GM21576 (cell line): Measurements from ENCODE around the gene TRIP13.

Source experiments
- ATAC-seq: cut with Tn5 transposase; IDR thresholded peaks from one replicate; pipeline ENCODE4 v1.9.1; 2021; ENCODE audit warnings: mild to moderate bottlenecking, moderate library complexity; ENCODE audit not compliant: unreplicated experiment

The TRIP13 gene

DNA sequence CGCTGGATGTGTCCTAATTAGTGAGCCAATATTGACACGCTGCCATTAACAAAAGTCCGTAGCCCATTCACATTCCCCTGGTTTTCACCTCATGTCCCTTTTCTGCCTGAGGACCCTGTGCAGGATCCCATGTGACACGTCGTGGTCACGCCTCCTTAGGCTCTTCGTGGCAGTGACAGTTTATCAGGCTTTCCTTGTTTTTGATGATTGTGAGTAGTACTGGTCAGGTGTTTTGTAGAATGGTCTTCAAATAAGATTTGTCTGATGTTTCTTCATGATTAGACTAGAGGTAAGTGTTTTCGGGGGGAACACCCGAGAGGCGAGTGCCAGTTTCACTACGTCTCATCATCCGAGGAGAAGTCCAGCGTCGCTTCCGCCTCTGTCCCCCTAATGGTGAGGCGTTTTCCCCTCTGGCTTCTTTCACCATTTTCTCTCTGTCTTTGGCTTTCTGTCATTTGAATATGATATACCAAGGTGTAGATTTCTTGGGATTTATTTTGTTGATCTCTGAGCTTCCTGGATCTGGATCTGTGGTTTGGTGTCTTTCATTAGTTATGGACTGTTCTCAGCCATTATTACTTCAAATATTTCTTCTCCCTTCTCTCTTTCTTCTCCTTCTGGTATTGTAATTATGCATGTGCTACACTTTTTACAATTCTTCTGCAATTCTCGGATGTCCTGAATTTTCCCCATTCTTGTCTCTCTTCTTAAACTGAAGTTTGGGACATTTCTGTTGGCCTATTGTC, 57.3 kb downstream of the TRIP13 start:
- ATAC-seq = no peak

DNA sequence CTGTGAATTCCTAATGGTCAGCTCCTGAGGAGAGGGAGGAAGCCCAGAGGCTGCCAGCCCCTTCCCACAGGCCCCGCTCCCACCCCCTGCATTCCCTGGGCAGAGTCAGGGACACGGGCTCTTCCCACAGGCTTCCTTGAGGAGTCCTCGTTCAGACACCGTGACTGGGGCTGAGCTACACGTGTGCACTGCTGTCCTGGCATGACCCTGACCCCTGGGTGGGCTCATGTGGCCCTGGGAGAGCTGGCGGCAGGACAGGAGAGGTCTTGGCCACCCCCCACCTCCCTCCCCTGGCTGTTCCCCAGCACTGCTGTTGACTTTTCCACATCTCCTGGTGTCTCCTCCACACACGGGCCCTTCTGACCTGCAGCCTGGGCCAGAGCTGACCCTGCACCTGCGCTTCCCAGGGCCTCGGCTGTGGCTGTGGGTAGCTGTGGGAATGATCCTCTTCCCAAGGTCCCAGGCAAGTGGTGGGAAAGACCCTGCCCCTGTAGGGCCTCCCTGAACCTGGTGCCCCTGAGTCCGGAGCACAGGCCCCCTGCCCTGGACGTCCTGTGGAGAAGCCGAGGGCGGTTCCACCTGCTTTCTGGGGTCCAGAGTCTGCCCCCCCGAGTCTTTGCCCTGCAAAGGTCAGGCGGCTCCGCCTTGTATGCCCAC, 59.4 kb downstream of the TRIP13 start:
- no peak for ATAC-seq

DNA sequence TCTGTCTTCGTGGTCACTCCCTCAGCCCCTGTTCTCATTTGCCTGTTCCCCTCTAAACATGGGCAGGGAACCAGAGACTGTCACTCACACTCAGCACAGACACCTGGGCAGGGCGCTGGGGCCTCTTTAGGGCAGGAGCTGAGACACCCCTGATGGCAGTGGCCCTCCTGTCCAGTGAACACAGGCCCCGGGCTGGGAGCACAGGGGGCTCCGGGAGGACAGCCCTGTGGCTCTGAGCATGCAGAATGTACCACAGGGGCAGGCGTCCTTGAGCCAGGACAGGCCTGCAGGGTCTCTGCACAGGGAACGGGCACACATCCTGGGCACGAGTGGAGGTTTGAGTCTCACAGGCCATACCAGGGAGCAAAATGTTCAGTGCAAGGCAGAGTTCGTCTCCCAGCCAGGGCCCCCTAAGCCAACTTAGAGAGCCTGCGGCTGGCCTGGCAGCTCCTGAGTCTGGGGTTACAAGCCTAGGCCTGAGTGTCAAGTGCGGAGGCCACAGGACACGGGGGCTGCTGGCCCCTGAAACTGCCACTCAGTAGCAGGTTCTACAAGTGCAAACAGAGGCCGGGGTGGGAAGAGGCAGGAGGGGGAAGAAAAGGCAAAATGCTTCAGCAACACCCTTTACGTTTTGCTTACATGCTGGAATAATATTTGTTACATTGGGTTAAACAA, 60.0 kb downstream of the TRIP13 start:
- no peak for ATAC-seq

DNA sequence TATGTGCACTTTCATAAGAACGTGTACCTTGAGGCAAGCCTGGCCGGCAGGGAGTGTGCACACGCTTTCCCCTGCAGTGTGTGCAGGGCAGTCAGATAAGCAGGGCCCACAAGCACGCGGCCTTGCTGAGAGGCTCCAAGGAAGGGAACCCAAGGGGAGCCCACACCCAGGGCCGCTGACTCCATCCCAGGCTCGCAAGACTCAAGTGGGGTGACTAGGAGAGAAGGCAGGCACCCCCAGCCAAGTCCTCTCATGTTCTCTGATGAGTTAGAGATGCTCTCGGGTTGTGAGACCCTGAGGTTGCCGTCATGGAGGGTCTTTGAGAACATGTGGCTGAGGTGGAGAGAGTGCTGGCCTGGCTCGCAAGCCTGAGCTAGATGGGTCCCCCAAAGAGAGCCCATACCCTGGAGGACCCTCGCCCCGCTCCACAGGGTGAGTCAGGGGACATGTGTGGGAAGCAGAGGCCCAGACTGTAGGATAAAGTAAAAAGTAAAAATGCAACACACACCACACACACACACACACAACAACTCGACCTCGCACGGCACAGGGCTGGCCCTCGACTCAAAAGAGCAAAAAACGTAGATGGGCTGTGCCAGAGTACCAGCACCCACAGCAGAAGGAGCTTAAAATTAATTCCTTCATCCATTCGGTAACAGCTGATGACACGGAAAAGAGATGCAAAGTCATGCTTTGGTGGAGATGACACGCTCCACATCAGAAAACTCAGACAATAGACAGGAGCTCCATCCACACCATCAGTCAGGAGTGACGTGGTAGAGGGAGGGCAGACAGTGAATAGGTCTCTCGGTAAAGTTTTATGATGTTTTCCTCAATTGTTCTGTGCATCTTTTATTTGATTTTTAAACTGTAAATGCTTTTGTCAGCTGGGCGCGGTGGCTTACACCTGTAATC, 61.1 kb downstream of the TRIP13 start:
- no peak for ATAC-seq

DNA sequence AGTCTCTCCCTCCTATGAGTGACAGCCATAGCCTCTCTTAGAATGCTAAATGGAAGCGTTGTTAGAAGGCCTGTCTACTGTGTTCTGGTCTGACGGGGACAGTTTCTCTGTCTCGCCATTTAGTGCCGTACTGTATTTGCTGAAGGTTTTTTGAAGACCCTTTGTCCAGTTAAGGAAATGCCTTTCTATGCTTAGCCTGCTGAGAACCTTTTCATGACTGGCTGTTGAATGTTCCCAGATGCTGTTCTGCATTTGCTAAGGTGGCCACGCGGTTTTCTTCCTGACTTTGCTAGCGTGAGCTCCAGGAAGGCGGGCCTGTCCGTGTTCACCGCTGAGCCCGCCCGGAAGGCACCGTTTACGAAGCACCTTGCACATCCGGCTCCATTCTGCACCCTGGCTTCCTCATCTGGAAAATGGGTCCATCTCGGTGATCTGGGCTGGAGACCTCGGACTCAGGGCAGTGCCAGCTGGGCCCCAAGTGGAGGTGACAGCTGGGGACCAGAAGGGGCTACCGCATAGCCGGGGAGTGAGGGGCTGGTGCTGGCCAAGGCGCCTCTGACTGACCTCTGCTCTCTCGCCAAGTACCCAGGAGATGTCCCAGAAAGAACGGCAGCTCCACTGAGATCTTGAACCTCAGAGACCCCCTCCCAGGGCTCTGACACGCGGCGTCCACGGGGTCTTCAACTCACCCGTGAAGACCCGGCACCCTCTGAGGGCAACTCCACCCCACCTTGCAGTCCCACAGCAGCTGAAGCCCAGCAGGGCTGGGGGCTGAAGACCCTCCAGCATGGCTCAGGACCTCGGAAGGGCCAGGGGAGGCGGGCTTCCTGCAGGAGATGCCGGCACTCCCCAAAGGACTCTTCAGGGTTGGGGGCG, 63.4 kb downstream of the TRIP13 start:
- ATAC-seq = no peak

DNA sequence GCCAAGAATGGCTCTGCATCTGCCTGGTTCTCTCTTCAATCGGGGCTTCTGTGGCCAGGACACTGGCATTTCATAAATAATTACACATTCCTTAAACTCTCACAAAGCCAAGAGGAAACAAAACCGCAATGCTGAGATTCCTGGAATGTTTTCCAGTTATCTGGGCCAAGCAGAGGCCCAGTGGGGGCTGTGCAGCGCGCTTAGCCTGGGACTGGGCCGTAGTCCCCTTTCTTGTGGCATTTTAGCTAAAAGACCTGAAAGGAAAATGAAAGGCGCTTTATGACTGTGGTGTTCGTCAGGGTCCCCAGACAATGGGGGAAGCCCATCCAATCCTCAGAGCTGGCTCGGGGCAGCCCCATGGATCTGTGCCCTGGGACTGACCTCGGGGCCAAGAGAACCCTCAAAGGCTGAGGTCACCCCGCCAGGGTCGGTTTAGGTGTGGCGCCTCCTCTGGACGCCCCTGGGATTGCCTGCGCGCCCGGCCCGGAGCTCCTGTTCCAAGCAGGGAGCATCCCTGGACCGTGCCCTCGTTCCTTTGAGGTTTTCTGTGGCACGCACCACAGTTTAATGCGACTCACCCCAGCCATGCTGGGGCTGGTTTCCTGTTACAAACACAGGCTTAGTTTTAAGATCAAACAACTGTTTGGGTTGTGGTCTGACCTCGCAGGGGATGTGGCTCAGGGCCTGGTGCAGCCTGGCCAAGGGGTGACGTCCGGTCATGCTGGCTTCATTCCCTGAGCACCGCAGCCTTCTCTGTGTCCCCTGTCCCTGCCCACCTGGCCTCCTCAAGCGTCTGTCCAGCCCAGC, 64.5 kb downstream of the TRIP13 start:
- peak; percentile 48 for ATAC-seq

DNA sequence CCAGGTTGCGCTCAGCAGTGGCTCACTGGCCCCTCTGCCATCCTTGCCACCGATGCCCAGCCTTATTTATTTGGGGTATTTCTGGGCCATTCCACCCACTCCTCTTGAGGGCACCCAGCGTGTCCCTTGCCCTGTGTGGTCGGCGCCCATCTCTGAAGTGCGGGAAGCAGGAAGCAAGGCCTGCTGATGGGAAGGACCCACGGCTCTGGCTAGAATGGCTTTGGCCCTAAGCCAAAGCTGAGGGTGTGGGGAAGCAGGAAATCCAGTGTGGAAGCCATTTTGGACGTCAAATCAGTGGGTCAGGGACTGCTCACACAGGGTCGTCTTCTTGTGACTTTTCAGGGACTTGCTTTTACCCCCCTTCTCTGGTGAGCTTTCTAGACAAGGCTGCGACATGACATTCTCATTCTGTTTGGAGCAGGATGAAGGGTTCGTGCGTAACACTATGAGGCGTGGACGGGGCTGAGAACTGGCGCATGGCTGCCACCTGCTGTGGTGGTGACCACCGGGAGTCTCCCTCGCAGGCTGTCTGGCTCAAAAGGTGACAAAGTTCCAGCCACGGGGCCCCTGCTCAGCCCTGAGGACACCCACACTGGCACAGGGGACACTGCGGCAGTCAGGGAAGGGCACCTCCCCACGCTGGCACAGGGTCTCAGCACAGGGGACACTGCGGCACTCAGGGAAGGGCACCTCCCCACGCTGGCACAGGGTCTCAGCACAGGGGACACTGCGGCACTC, 65.2 kb downstream of the TRIP13 start:
- no peak for ATAC-seq

DNA sequence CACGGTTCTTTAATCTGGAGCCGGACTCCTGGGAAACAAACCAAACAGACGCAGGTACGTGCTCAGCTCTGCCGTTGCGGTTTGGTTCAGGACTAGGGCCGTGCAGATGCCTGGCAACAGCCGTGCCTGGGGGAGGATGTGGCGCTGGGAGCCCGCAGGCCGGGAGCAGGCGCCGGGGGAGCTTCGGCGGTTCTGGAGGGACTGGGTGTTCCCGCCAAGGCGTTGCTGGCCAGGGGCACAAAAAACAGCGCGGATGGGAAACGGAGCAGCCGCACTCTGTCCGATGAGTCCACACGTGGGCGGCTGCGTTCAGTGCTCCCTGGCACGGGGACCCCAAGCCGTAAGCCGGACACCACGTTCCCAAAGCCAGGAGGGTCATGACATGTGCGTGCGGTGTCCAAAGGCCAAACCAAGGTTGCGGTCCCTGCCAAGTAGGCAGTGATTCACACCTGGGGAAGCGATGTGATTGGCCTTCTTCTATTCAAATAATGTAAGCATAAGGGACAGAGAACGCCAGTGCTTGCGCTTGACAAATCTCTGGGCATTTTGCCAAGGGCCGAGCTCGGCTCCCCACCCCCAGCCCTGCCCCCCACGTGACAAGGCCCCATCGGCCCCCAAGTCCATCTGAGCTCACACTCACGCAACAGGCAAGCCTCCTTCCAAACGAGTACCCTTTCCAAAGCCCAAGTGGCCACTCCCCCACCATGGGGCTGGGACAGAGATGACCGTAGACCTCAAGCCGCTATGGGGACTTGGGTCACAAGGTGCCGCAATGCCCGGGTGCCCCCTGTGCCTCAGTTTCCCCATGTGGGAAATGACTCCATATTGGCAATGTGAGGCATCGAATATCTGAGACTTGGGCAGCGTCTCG, 66.3 kb downstream of the TRIP13 start:
- no peak for ATAC-seq

DNA sequence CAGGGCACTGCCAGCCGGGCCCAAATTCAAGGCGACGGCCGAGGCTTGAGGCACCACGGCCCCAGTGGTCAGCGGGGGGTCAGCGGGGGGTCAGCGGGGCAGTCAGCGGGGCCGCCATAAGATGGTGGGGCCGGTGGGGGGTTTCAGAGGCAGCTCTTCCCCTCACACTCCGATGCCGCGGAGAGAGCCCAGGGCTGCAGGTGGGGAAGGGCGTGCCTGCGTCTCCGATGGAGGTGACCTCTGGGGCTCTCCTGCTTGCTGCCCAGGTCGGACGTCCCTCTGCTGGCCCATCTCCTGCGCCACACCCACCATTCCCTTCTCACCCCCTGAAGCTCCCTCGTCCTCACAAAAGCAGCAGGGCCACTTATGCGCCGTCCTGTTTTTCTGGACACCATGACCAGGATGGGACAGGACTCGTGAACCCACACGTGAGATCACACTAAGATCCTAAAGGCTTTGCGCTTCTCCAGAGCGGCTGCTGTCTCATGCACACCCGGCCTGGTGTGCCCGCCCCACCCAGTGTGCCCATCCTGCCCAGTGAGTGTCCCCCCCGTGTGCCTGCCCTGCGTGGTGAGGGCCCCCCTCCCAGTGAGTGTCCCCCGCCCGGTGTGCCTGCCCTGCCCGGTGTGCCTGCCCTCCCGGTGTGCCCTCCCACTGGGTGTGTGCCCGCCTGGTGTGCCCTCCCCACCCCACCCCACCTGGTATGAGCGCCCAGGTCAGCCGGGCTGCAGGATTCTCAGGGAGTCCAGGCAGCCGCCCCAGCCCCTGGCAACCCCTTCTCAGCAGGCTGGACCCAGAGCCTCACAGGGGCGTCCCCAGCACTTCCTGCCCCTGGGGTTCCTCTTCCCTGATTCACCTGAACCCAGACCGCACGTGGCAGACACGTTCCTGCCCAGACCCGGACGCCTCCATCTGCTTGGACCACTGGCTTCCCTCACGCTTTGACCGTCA, 67.2 kb downstream of the TRIP13 start:
- no peak for ATAC-seq

DNA sequence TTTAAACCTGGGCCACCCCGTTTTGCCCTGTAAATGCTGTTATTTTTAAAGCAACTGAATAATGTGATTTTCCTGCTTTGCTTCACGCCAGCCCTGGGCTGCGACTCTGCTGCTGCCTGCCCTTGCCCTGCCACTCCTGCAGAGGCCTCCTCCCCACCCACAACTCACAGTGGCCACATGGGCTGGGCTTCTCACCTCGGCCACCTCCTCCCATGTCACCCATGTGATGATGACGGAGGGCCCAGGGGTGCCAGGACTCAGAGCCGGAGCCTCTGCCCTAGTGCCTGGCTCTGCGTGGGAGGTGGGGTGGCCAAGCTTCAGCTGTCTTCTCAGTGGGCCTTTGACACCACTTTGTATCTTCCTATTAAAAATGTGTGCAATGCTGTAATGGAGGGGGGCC, 67.9 kb downstream of the TRIP13 start:
- no peak for ATAC-seq

DNA sequence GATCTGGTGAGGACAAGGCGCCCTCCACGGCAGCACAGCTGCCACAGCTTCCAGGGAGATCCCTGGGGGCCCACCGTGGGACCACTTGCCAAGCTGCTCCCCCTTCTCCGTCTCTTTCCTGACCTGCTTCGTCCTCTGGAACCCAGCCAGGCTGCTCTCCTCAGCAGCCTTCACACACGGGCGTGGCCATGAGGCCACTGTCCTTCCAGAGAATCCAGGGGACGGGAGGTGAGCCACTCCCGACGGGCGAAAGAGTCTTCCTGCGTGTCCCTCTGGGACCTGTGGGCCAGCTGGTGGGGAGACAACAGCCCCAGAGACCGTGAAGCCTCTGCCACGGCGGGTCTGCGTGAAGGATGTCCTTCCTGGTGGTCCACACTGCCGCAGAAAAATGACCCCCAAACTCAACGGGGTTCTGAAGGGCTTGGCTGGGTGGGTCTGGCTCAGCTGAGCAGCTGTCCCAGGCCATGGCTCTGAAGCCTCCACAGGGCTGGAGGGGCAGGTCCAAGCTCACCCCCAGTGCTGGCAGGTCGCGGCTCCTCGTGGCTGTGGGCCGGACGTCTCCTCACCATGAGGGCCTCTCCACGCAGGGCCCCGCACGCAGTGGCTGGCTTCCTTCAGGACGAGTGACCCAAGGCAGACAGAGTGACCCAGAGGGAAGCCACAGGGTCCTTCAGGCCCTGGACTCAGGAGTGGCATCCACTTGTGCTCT, 68.5 kb downstream of the TRIP13 start:
- ATAC-seq = no peak

DNA sequence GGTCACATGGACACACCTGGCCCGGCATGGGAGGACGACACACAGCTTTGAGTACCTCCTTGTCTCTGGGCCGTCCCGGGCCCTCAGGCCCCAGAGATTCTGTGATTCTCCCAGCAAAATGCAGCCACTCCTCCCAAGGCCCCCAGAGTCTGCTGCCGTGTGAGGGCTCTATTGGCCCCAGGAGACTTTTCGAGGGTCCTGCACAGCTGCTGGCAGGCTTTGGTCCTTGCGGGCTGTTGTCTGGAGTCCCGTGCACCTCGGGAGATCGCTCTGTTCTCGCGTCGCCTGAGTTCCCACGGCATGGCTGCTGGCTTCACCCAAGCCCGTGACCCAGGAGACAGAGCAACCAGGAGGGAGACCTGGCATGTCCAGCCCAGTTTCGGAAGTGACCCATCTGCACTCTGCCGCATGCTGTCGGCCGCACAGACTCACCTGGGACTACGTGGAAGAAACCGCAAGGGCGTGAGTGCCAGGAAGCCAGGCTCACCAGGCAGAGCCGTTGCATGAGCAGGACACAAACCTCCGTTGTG, 69.1 kb downstream of the TRIP13 start:
- no peak for ATAC-seq

DNA sequence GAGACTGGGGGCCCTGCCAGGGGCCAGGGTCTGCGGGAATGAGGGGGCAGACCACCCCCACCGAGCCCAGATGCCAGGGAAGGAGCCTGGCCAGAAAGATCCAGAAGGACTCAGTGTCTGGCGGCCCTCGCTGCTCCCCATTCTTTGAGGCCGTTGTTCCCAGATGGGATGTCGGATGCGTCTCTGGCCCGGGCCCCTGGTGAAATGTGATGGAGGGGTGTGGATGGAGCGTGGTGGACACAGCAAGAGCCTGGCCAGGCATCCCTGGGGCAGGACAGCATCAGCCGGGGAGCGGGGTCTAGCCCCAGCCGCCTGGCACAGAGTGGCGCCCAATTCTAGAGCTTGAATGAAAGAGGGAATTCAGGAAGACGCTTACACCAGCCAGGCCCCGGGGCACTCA, 69.7 kb downstream of the TRIP13 start:
- no peak for ATAC-seq

DNA sequence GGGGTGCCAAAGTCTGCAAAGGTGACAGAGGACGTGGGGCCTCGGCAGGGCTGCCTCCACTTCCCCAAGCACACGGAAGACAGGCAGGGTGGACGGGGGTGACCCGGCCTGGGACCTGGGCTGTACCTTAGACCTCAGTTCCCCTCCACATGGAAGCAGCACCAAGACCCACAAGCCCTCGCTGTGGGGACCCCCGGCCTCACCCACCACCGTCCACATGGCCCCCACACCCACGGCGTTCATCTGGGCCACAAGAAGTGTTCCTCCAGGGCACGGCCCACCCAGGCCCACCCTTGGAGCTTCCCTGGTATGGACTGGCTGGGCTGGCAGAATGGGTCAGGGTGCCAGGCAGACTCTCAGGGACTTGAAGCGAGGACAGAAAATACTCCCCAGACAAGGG, 70.1 kb downstream of the TRIP13 start:
- no peak for ATAC-seq

DNA sequence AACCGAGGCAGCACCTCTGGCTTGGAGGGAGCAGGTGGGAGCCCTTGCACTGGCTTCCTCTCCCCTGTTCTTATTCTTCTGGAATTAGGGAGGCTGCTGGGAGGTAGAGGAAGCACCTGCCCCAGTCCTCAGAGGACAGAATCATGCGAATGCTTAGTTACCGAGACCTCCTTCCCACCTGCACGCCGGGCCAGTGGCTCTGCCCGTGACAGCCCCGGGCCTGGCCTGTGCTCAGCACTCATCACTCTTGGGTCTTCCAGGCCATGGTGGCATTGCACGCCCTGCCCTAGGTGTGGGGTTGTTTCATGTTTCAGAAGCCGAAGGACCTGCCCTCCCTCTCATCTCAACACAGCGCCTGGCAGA, 70.6 kb downstream of the TRIP13 start:
- no peak for ATAC-seq
